AG04449 (cell line): ENCODE data around the gene LIMS4.
"Not testable (repeated sequence)": the region's sequence is repeated elsewhere in the genome, so short reads cannot be mapped to it uniquely, and the experiment has no call there.

Experiments used
- CTCF ChIA-PET: fragments of 350-600 bp; formaldehyde crosslinking; extraction: SDS; loops from one replicate; lab custom pipeline; 2021; ENCODE audit warnings: antibody characterized with exemption; lab: Yijun Ruan, JAX
- POLR2A ChIA-PET: fragments of 400-600, 350-600 bp; formaldehyde crosslinking; extraction: SDS; loops from one replicate; lab custom pipeline; 2020; ENCODE audit warnings: antibody characterized with exemption, inconsistent platforms; lab: Yijun Ruan, JAX
- DNase-seq: peaks from one replicate; pipeline ENCODE4 v3.0.0-alpha.2; 2010; ENCODE audit warnings: low read depth, low spot score
- H3K4me3 ChIP-seq: 2 replicates; pipeline ENCODE4 v1.5.1; 2011; ENCODE audit warnings: low read depth, mild to moderate bottlenecking, control low read depth, low read length

Gene LIMS4

GRCh38 chr2:110472171-110473058, at the start of gene LIMS4:
TSS of gene LIMS4 (minus strand) at chr2:110472816. CDS start at chr2:110472778, 38 bp downstream.
- POLR2A ChIA-PET, DNase-seq, CTCF ChIA-PET, H3K4me3 ChIP-seq: not testable (repeated sequence)

- CTCF ChIA-PET, result not testable (repeated sequence)
Measured at GRCh38 chr2:110499755-110500377, 27.2 kb upstream of the LIMS4 start.

GRCh38 chr2:110496027-110496426, 23.4 kb upstream of the LIMS4 start:
- CTCF ChIA-PET, POLR2A ChIA-PET, H3K4me3 ChIP-seq, DNase-seq: not testable (repeated sequence)

More at GRCh38 chr2:110499755-110500377, 27.2 kb upstream of the LIMS4 start:
- DNase-seq, POLR2A ChIA-PET, H3K4me3 ChIP-seq: not testable (repeated sequence)

- H3K4me3 ChIP-seq, DNase-seq, POLR2A ChIA-PET: not testable (repeated sequence)
Measured at GRCh38 chr2:110494488-110494887, 21.9 kb upstream of the LIMS4 start.

GRCh38 chr2:110488991-110489390, 16.4 kb upstream of the LIMS4 start:
- CTCF ChIA-PET, H3K4me3 ChIP-seq, POLR2A ChIA-PET, DNase-seq: not testable (repeated sequence)

More at GRCh38 chr2:110494488-110494887, 21.9 kb upstream of the LIMS4 start:
- CTCF ChIA-PET, result not testable (repeated sequence)

- CTCF ChIA-PET, DNase-seq, POLR2A ChIA-PET: not testable (repeated sequence)
Measured at GRCh38 chr2:110482697-110483096, 10.1 kb upstream of the LIMS4 start.

GRCh38 chr2:110481200-110481599, 8.6 kb upstream of the LIMS4 start:
- DNase-seq, POLR2A ChIA-PET, CTCF ChIA-PET, H3K4me3 ChIP-seq: not testable (repeated sequence)

More at GRCh38 chr2:110482697-110483096, 10.1 kb upstream of the LIMS4 start:
- not testable (repeated sequence) for H3K4me3 ChIP-seq

- H3K4me3 ChIP-seq, POLR2A ChIA-PET, DNase-seq, CTCF ChIA-PET: not testable (repeated sequence)
Measured at GRCh38 chr2:110480084-110480483, 7.5 kb upstream of the LIMS4 start.

GRCh38 chr2:110477370-110477769, 4.8 kb upstream of the LIMS4 start:
- POLR2A ChIA-PET, H3K4me3 ChIP-seq, DNase-seq, CTCF ChIA-PET: not testable (repeated sequence)

GRCh38 chr2:110476952-110477351, 4.3 kb upstream of the LIMS4 start:
- CTCF ChIA-PET, DNase-seq, H3K4me3 ChIP-seq, POLR2A ChIA-PET: not testable (repeated sequence)

- DNase-seq, CTCF ChIA-PET, H3K4me3 ChIP-seq, POLR2A ChIA-PET: not testable (repeated sequence)
Measured at GRCh38 chr2:110475627-110476359, 3.2 kb upstream of the LIMS4 start.

- H3K4me3 ChIP-seq, CTCF ChIA-PET, DNase-seq, POLR2A ChIA-PET: not testable (repeated sequence)
Measured at GRCh38 chr2:110474898-110475297, 2.3 kb upstream of the LIMS4 start.

GRCh38 chr2:110473059-110473358, 393 bp upstream of the LIMS4 start:
- H3K4me3 ChIP-seq, CTCF ChIA-PET, POLR2A ChIA-PET, DNase-seq: not testable (repeated sequence)

- H3K4me3 ChIP-seq, CTCF ChIA-PET, DNase-seq, POLR2A ChIA-PET: not testable (repeated sequence)
Measured at GRCh38 chr2:110468921-110469320, 3.7 kb downstream of the LIMS4 start.

- CTCF ChIA-PET, H3K4me3 ChIP-seq: not testable (repeated sequence)
Measured at GRCh38 chr2:110465312-110465711, 7.3 kb downstream of the LIMS4 start.

GRCh38 chr2:110462458-110462857, 10.2 kb downstream of the LIMS4 start:
- CTCF ChIA-PET, DNase-seq, H3K4me3 ChIP-seq, POLR2A ChIA-PET: not testable (repeated sequence)

More at GRCh38 chr2:110465312-110465711, 7.3 kb downstream of the LIMS4 start:
- DNase-seq, POLR2A ChIA-PET: not testable (repeated sequence)
